ENCODE results near the gene GTF3C2. TPM values are rescaled to one million over a fixed set of nuclear protein-coding genes. Genes with fewer than 3 reads are reported as not detected.

Gene GTF3C2
- total RNA-seq, 1 experiment from 2014 or later: 109 TPM

- Histone ChIP-seq H4K5ac (ENCODE audit: insufficient read length, low read depth, low read length) (no peak overlapping the region), H2BK5ac (ENCODE audit: insufficient read length, low read length) (no peak overlapping the region), H3K4ac (ENCODE audit: low read depth, low read length) (no peak overlapping the region), H3T11ph (ENCODE audit: low read length) (no peak overlapping the region), H2BK15ac (ENCODE audit: low read depth, low read length) (no peak overlapping the region), H3K27ac (ENCODE audit: insufficient read length, low read depth, low read length) (no peak overlapping the region), H3K79me2 (ENCODE audit: insufficient read depth, low read length) (no peaks in the 10 kb centered on the region), H3K14ac (ENCODE audit: insufficient read depth, low read length) (no peak overlapping the region), H3K4me1 (ENCODE audit: insufficient read depth, low read length) (no peaks in the 10 kb centered on the region), H3K56ac (ENCODE audit: insufficient read length, low read depth, low read length) (no peak overlapping the region), H3K23me2 (ENCODE audit: insufficient read length, low read depth, low read length, poor library complexity, severe bottlenecking) (peaks cover 9% of the 10 kb centered on the region), H3K23ac (ENCODE audit: insufficient read length, low read depth, low read length) (no peak overlapping the region), H2AFZ (ENCODE audit: low read length) (no peak overlapping the region), H2BK120ac (ENCODE audit: low read depth, low read length, poor library complexity, severe bottlenecking) (no peak overlapping the region), H3K9ac (ENCODE audit: extremely low read depth, insufficient read length, low read length) (no peak overlapping the region), H3K79me1 (ENCODE audit: insufficient read depth, low read depth, low read length, poor library complexity, severe bottlenecking) (no peaks in the 10 kb centered on the region), H4K8ac (replicated peaks; ENCODE audit: insufficient read length, low read depth, low read length) (no peak overlapping the region), H3K9me3 (ENCODE audit: control insufficient read depth, low read depth, low read length) (no peaks in the 10 kb centered on the region), H4K91ac (ENCODE audit: insufficient read length, low read depth, low read length) (no peak overlapping the region), H2BK12ac (ENCODE audit: insufficient read length, low read depth, low read length) (no peak overlapping the region), H3K27me3 (ENCODE audit: insufficient read depth, low read length) (peaks cover 21% of the 10 kb centered on the region), H2AK5ac (ENCODE audit: insufficient read length, low read length) (no peak overlapping the region), H4K20me1 (ENCODE audit: control insufficient read depth, insufficient read depth, insufficient read length) (no peaks in the 10 kb centered on the region), H3K4me2 (ENCODE audit: insufficient read depth, insufficient read length, low read length) (peak overlapping the region; percentile 34), H2BK20ac (ENCODE audit: low read depth, low read length, poor library complexity, severe bottlenecking) (no peak overlapping the region), H3K18ac (ENCODE audit: insufficient read length, low read depth, low read length) (no peak overlapping the region)
- H3K9me3 Mint-ChIP-seq: no peaks in the 10 kb centered on the region
- peaks cover 3 to 8% of the 10 kb centered on the region in 2 experiments for H3K4me1 Mint-ChIP-seq
- H3K27me3 Mint-ChIP-seq (ENCODE audit: low read depth): peaks cover 52% of the 10 kb centered on the region
- peaks cover 9 to 12% (median 10%) of the 10 kb centered on the region in 3 experiments; a peak in 6 of 7 replicates for H3K36me3 Mint-ChIP-seq (ENCODE audit: insufficient read depth in 1 of 3, low read depth in 3 of 3)
- no peak for DNase-seq
- no CpG with 5 or more reads among the region's 75 CpGs for WGBS (ENCODE audit: extremely low coverage, insufficient read length, low lambda C conversion rate)
- no peak overlapping the region for H3K27ac Mint-ChIP-seq
- TF ChIP-seq, protein P1, sequence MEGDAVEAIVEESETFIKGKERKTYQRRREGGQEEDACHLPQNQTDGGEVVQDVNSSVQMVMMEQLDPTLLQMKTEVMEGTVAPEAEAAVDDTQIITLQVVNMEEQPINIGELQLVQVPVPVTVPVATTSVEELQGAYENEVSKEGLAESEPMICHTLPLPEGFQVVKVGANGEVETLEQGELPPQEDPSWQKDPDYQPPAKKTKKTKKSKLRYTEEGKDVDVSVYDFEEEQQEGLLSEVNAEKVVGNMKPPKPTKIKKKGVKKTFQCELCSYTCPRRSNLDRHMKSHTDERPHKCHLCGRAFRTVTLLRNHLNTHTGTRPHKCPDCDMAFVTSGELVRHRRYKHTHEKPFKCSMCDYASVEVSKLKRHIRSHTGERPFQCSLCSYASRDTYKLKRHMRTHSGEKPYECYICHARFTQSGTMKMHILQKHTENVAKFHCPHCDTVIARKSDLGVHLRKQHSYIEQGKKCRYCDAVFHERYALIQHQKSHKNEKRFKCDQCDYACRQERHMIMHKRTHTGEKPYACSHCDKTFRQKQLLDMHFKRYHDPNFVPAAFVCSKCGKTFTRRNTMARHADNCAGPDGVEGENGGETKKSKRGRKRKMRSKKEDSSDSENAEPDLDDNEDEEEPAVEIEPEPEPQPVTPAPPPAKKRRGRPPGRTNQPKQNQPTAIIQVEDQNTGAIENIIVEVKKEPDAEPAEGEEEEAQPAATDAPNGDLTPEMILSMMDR (conservative IDR thresholded peaks at IDR 0.05): no peak
- H3K4me3 Mint-ChIP-seq: peak overlapping the region; percentile 36 to 64
Measured at GRCh38 chr2:27307545-27308358, 48.8 kb downstream of the GTF3C2 start.
